GM12801 (cell line): Measurements from ENCODE around the gene NPTXR.

Source experiments
- TF ChIP-seq, protein P1 (sequence below): IDR thresholded peaks from one replicate; pipeline ENCODE4 v1.5.1; 2011; ENCODE audit warnings: control low read depth; ENCODE audit not compliant: insufficient read length; ENCODE audit errors: extremely low read depth

Gene NPTXR

DNA sequence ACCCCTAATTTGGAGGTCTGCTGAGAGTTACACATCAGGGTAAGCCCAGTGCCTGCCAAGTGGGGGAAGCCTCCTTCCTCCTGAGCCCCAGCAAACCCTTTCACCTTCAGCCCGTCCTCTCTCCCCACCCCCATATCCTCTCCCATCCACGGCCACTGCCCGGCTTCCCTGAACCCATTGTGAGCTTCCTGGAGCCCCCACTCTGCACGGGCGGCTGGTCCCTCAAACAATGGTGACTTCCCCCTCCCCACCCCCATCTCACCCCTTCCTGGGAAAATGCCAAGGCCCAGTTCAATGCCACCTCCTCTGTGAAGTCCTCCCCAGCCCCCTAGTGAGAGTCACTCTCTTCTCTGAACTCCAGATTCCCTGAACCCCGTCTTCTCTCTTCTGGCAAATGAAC lies 67.7 kb downstream of the NPTXR start:
- TF ChIP-seq, protein P1, sequence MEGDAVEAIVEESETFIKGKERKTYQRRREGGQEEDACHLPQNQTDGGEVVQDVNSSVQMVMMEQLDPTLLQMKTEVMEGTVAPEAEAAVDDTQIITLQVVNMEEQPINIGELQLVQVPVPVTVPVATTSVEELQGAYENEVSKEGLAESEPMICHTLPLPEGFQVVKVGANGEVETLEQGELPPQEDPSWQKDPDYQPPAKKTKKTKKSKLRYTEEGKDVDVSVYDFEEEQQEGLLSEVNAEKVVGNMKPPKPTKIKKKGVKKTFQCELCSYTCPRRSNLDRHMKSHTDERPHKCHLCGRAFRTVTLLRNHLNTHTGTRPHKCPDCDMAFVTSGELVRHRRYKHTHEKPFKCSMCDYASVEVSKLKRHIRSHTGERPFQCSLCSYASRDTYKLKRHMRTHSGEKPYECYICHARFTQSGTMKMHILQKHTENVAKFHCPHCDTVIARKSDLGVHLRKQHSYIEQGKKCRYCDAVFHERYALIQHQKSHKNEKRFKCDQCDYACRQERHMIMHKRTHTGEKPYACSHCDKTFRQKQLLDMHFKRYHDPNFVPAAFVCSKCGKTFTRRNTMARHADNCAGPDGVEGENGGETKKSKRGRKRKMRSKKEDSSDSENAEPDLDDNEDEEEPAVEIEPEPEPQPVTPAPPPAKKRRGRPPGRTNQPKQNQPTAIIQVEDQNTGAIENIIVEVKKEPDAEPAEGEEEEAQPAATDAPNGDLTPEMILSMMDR = no peak

GRCh38 chr22:38775656-38776055 lies 68.2 kb downstream of the NPTXR start:
- TF ChIP-seq, protein P1 = no peak

GRCh38 chr22:38774496-38775166 lies 69.2 kb downstream of the NPTXR start:
- TF ChIP-seq, protein P1 = no peak

- TF ChIP-seq, protein P1 = no peak
Measured at GRCh38 chr22:38773363-38773946, 70.4 kb downstream of the NPTXR start.

DNA sequence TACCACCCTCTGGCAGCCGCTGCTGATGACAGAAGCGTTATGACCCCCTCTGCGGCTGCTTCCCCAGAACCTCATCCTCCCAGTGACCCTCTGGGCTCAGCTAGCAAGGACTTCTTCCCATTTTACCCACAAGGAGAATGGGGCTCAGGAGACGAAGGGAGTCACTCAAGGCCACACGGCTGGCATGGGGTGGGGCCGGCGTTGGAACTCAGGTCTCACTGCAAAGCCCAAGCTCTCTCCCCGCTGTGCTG lies 71.3 kb downstream of the NPTXR start:
- TF ChIP-seq, protein P1 = no peak

- TF ChIP-seq, protein P1 = no peak
Measured at GRCh38 chr22:38770257-38770949, 73.4 kb downstream of the NPTXR start.
